Measurements from ENCODE around the gene ATG4B.

The ATG4B gene

GRCh38 chr2:241613017-241613780 lies 24.3 kb upstream of the ATG4B start:
- no peak for DNase-seq (ENCODE audit: low read depth, low spot score)

- DNase-seq (ENCODE audit: low read depth, low spot score): no peak
Measured at GRCh38 chr2:241615041-241615440, 22.5 kb upstream of the ATG4B start.

GRCh38 chr2:241615522-241616052 lies 21.9 kb upstream of the ATG4B start:
- DNase-seq (ENCODE audit: low read depth, low spot score): no peak

GRCh38 chr2:241616168-241617125 lies 21.0 kb upstream of the ATG4B start:
- DNase-seq (ENCODE audit: low read depth, low spot score): no peak

GRCh38 chr2:241617431-241618154 lies 19.9 kb upstream of the ATG4B start:
- DNase-seq (ENCODE audit: low read depth, low spot score): no peak

GRCh38 chr2:241618296-241618805 lies 19.1 kb upstream of the ATG4B start:
- DNase-seq (ENCODE audit: low read depth, low spot score): no peak

GRCh38 chr2:241618829-241619228 lies 18.7 kb upstream of the ATG4B start:
- no peak for DNase-seq (ENCODE audit: low read depth, low spot score)

- DNase-seq (ENCODE audit: low read depth, low spot score): no peak
Measured at GRCh38 chr2:241619597-241620418, 17.7 kb upstream of the ATG4B start.

GRCh38 chr2:241620419-241620769 lies 17.1 kb upstream of the ATG4B start:
- no peak for DNase-seq (ENCODE audit: low read depth, low spot score)

GRCh38 chr2:241627675-241628074 lies 9.8 kb upstream of the ATG4B start:
- no peak for DNase-seq (ENCODE audit: low read depth, low spot score)

GRCh38 chr2:241629762-241630435 lies 7.6 kb upstream of the ATG4B start:
- no peak for DNase-seq (ENCODE audit: low read depth, low spot score)

GRCh38 chr2:241632478-241633325 lies 4.8 kb upstream of the ATG4B start:
- no peak for DNase-seq (ENCODE audit: low read depth, low spot score)

GRCh38 chr2:241633561-241633960 lies 3.9 kb upstream of the ATG4B start:
- no peak for DNase-seq (ENCODE audit: low read depth, low spot score)

- no peak for DNase-seq (ENCODE audit: low read depth, low spot score)
Measured at GRCh38 chr2:241635756-241636155, 1.7 kb upstream of the ATG4B start.

- DNase-seq (ENCODE audit: low read depth, low spot score): no peak
Measured at GRCh38 chr2:241636182-241637017, 1.1 kb upstream of the ATG4B start.

GRCh38 chr2:241637795-241638660 lies 535 bp downstream of the ATG4B start:
- no peak for DNase-seq (ENCODE audit: low read depth, low spot score)

- no peak for DNase-seq (ENCODE audit: low read depth, low spot score)
Measured at GRCh38 chr2:241638940-241639339, 1.4 kb downstream of the ATG4B start.

All from iPS DF 19.7 (cell line).